ENCODE data around the gene CRIM1. TPM values are rescaled to one million over a fixed set of nuclear protein-coding genes. Genes with fewer than 3 reads are reported as not detected.

The CRIM1 gene
- total and polyA plus RNA-seq, 2 of the 8 experiments (the other 6 are each of a cell fraction or from before 2014, with no cell fraction given) = 9.4 to 28.4 TPM

DNA sequence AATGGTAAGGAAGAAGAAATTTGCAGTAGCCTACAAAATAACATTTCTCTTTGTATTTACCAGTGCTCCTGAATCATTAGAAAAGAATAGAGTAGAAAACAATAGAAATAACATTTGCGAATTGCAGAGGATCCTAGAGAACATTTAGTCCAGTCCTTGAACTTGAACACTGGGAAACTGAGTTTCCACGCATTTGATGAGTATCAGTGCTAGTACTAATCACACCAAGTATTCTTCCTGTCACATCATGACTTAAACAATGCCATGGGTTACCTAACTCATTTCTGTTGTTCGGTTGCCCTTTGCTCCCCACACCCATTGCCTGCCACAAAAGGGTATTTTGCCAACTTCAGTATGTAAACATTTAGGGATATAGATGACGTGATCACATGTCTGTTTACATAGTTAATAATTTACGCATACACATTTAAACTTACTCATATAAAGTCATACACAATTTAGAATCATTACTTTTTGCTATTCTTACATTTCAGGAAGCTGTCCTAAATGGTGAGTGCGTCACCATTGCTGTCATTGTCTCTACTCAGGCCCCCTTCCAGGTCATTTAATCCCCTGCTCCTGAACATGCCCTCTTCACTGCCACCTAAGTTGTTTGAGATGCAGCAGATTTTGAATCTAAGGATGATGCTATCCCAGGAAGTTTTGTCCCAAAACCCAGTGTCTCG, 42.3 kb downstream of the CRIM1 start:
- H3K56ac ChIP-seq (replicated peaks; ENCODE audit: insufficient read length, low read depth, low read length) = no peak overlapping the region
- no peak overlapping the region for H4K8ac ChIP-seq (ENCODE audit: extremely low read depth, insufficient read depth, low read length)
- FAIRE-seq = no peak
- H4K20me1 ChIP-seq (replicated peaks in 1 of 2; ENCODE audit: control insufficient read depth in 1 of 2, insufficient read depth in 2 of 2, low read length in 2 of 2) = peaks cover 6 to 11% of the 10 kb centered on the region in 2 experiments
- no peak overlapping the region for H4K5ac ChIP-seq (ENCODE audit: insufficient read length, low read depth, low read length)
- no peak overlapping the region for H3K23ac ChIP-seq (ENCODE audit: insufficient read length)
- H3K23me2 ChIP-seq (ENCODE audit: low read depth, low read length) = no peaks in the 10 kb centered on the region
- TF ChIP-seq TCF12 (IDR thresholded peaks at IDR 0.05; ENCODE audit: low read depth, low read length) (no peak), CHD1 (IDR thresholded peaks at IDR 0.05; ENCODE audit: low read depth, low read length) (no peak), SUZ12 (IDR thresholded peaks at IDR 0.05; ENCODE audit: low read length) (no peak), FOSL1 (IDR thresholded peaks at IDR 0.05; ENCODE audit: insufficient read depth, low read depth, low read length) (no peak), SAP30 (IDR thresholded peaks at IDR 0.05; ENCODE audit: insufficient read depth, insufficient replicate concordance, low read length) (no peak), HDAC6 (IDR thresholded peaks at IDR 0.05; ENCODE audit: low read depth, low read length) (no peak), RNF2 (IDR thresholded peaks at IDR 0.05; ENCODE audit: borderline replicate concordance, low read depth, low read length, missing control alignments, poor library complexity, severe bottlenecking) (no peak), MAFK (IDR thresholded peaks at IDR 0.05; ENCODE audit: low read depth, low read length) (no peak)
- DNase-seq (ENCODE audit: low read depth in 1 of 2, low spot score in 2 of 2) = no peak
- H3K79me1 ChIP-seq (ENCODE audit: low read depth, low read length) = peaks cover 6% of the 10 kb centered on the region
- no peak overlapping the region for H2BK120ac ChIP-seq (replicated peaks; ENCODE audit: low read depth, low read length)
- no peak overlapping the region for H3K4me3 ChIP-seq (ENCODE audit: extremely low read depth in 1 of 4, insufficient read depth in 2 of 4, low read depth in 3 of 4, low read length in 4 of 4)
- H4K91ac ChIP-seq (replicated peaks; ENCODE audit: insufficient read length, low read length) = no peak overlapping the region
- H3K14ac ChIP-seq (ENCODE audit: insufficient read length) = no peak overlapping the region
- H2BK15ac ChIP-seq (ENCODE audit: low read length) = no peak overlapping the region
- CTCF ChIA-PET (ENCODE audit: partially characterized antibody) = interaction anchor here (1.2 to 2.1 kb wide), 3 partner anchors 10 to 62 kb away, joined by 3 to 7 read pairs (median 3); no protein-coding TSS in a partner anchor
- H3K9ac ChIP-seq (replicated peaks in 1 of 4; ENCODE audit: extremely low read depth in 1 of 4, low read depth in 3 of 4, low read length in 3 of 4) = no peak overlapping the region
- no peak overlapping the region for H2BK12ac ChIP-seq (ENCODE audit: low read depth, low read length)
- peaks cover 0 to 14% (median 12%) of the 10 kb centered on the region in 4 experiments; a peak in 4 of 7 replicates for H3K4me1 ChIP-seq (replicated peaks in 1 of 4; ENCODE audit: control insufficient read depth in 3 of 4, insufficient read depth in 4 of 4, low read length in 3 of 4)
- no peaks in the 10 kb centered on the region for H3K36me3 ChIP-seq (ENCODE audit: control insufficient read depth in 2 of 4, insufficient read depth in 4 of 4, low read length in 3 of 4)
- no peak overlapping the region for H3K27ac ChIP-seq (ENCODE audit: low read depth, low read length)
- no peaks in the 10 kb centered on the region for H3K27me3 ChIP-seq (replicated peaks in 1 of 4; ENCODE audit: control insufficient read depth in 3 of 4, extremely low read depth in 1 of 4, insufficient read depth in 3 of 4, low read length in 3 of 4)
- POLR2A ChIA-PET (ENCODE audit: partially characterized antibody) = interaction anchor here (1.6 kb wide), 1 partner anchor 8 kb away, joined by 6 read pairs; no protein-coding TSS in a partner anchor
- H3K18ac ChIP-seq (ENCODE audit: extremely low read depth, low read length) = no peak overlapping the region
- no peak overlapping the region; a peak in 1 of 4 replicates for H3K4me2 ChIP-seq (ENCODE audit: insufficient read depth in 1 of 2, low read depth in 2 of 2, low read length in 2 of 2)
- H3K79me2 ChIP-seq (ENCODE audit: control insufficient read depth in 1 of 2, insufficient read depth in 2 of 2, low read length in 2 of 2) = peaks cover 8 to 99% of the 10 kb centered on the region in 2 experiments; a peak in 3 of 4 replicates
- H3K9me3 ChIP-seq (ENCODE audit: insufficient read depth in 2 of 2, low read depth in 1 of 2, low read length in 1 of 2) = no peaks in the 10 kb centered on the region
- H3K4ac ChIP-seq (replicated peaks; ENCODE audit: insufficient read length, low read depth, low read length) = no peak overlapping the region
- H2BK20ac ChIP-seq (ENCODE audit: low read length) = no peak overlapping the region
- no peak overlapping the region for H2AK5ac ChIP-seq (ENCODE audit: low read depth, low read length)
- 90% methylated on average over 7 of the region's 7 CpGs; no CpG with 5 or more reads in 1 of the 2 experiments for whole genome bisulfite sequencing, 2 experiments (ENCODE audit: extremely low coverage in 1 of 2, insufficient coverage in 1 of 2, insufficient read length in 1 of 2, insufficient replicate concordance in 2 of 2, low coverage in 1 of 2, low lambda C conversion rate in 2 of 2, missing lambda C conversion rate in 1 of 2)
- H2AFZ ChIP-seq (ENCODE audit: low read length) = no peak overlapping the region
- H2BK5ac ChIP-seq (ENCODE audit: low read depth, low read length) = no peak overlapping the region
